ENCODE measurements around the gene CREB3L2. TPM values are rescaled to one million over a fixed set of nuclear protein-coding genes. Genes with fewer than 3 reads are reported as not detected.

The CREB3L2 gene
- total RNA-seq, 2 donors from 2014 or later, result 45.8 to 46.0 TPM

DNA sequence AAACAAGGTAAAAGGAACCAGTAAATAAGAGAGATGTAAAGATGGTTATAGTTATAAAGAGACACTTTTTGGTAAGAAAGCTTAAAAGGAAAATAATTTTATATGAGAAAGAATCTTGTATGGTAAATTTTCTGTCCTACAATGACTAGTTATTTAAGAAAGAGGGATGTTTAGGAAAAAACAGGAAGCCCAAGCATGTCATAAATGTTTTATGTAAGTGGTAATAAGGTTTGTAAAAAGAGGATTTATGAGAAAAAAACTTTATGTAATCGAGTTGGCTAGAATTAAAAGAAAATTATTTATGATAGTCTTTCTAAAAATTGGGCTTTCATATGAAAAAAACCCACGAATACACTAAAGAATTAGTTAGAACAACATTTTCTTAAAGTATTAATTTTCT, 34.2 kb upstream of the CREB3L2 start:
- H3K9ac ChIP-seq (ENCODE audit: low read depth in 2 of 2, low read length in 2 of 2), result no peak overlapping the region

DNA sequence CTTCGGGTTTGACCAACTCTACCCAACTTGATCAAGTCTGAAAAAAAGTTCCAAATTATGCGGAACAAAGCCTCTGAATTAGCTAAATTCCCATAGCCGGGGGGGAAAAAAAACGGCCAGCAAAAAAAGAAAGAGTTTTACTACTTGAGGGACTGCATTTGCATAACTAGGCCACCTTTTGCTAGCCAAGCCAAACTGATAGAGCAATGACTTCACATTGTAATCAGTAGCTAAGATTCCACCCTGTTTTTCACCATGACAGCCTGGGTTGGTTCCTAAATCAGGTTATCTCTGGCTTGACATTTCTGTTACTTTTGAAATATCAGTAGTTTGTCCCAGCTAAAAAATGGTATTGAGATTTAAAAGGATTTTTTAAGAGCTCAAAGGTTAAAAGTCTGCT, 31.4 kb upstream of the CREB3L2 start:
- Histone ChIP-seq H3K9me3 (no peaks in the 10 kb centered on the region), H3K4me3 (no peak overlapping the region), H3K4me1 (no peaks in the 10 kb centered on the region), H3K36me3 (no peaks in the 10 kb centered on the region), H3K9ac (ENCODE audit: low read depth in 2 of 2, low read length in 2 of 2) (no peak overlapping the region), H3K27me3 (no peaks in the 10 kb centered on the region), H3K27ac (no peak overlapping the region)
- TF ChIP-seq, protein P1, sequence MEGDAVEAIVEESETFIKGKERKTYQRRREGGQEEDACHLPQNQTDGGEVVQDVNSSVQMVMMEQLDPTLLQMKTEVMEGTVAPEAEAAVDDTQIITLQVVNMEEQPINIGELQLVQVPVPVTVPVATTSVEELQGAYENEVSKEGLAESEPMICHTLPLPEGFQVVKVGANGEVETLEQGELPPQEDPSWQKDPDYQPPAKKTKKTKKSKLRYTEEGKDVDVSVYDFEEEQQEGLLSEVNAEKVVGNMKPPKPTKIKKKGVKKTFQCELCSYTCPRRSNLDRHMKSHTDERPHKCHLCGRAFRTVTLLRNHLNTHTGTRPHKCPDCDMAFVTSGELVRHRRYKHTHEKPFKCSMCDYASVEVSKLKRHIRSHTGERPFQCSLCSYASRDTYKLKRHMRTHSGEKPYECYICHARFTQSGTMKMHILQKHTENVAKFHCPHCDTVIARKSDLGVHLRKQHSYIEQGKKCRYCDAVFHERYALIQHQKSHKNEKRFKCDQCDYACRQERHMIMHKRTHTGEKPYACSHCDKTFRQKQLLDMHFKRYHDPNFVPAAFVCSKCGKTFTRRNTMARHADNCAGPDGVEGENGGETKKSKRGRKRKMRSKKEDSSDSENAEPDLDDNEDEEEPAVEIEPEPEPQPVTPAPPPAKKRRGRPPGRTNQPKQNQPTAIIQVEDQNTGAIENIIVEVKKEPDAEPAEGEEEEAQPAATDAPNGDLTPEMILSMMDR (IDR thresholded peaks at IDR 0.05), result no peak
- intact Hi-C loops (cut with DNase I), result no loop called here
- DNase-seq, result no peak

More for the DNA sequence above, 34.2 kb upstream of the CREB3L2 start:
- no peaks in the 10 kb centered on the region for H3K9me3 ChIP-seq
- no peaks in the 10 kb centered on the region for H3K4me1 ChIP-seq
- no peak for DNase-seq
- intact Hi-C loops (cut with DNase I), result no loop called here
- TF ChIP-seq, protein P1 (IDR thresholded peaks at IDR 0.05), result no peak
- no peak overlapping the region for H3K4me3 ChIP-seq
- no peaks in the 10 kb centered on the region for H3K27me3 ChIP-seq
- H3K36me3 ChIP-seq, result no peaks in the 10 kb centered on the region
- H3K27ac ChIP-seq, result no peak overlapping the region

DNA sequence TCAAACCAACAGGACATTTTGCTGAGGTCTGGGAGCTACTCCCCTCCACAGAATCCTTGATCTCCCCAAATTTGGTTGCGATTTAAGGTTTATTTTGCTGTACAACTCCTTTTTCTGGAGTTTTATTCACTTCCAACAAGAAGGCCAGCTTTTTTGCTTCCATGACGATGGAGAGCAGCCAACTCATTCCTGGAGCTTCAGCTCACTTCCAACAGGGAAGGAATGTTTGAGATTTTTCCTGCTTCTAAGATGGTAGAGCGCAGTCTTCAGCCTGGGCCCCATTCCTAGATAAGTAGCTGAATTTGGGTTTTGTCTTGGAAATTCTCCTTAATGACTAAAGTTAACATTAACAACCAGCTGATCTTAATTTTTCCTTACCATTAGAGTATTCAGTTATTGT, 30.9 kb upstream of the CREB3L2 start:
- H3K9me3 ChIP-seq, result no peaks in the 10 kb centered on the region
- no peak overlapping the region for H3K9ac ChIP-seq (ENCODE audit: low read depth in 2 of 2, low read length in 2 of 2)
- TF ChIP-seq, protein P1 (IDR thresholded peaks at IDR 0.05), result no peak
- intact Hi-C loops (cut with DNase I), result no loop called here
- H3K27ac ChIP-seq, result no peak overlapping the region
- no peaks in the 10 kb centered on the region for H3K36me3 ChIP-seq
- H3K27me3 ChIP-seq, result no peaks in the 10 kb centered on the region
- no peaks in the 10 kb centered on the region for H3K4me1 ChIP-seq
- no peak overlapping the region for H3K4me3 ChIP-seq
- DNase-seq, result no peak

DNA sequence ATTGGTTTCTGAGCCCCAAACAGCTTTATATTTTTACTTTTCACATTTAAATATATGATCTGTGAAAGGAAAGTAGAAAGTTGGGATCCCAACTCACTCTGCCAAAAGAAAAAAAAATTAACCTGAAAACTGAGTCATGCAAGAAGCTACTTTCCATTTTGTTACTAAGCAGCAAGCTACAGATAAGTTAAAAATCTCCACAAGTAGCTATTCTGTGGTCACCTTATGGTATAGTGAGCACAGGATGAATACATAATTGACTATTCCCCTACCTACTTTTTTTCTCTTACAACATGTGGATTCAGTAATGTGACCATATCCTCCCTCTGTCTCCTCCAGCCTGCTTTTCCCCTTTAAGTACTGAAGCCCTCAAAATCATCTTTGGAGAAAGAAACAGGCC, 30.3 kb upstream of the CREB3L2 start:
- H3K36me3 ChIP-seq, result no peaks in the 10 kb centered on the region

GRCh38 chr7:138030679-138031351, 28.9 kb upstream of the CREB3L2 start:
- no peaks in the 10 kb centered on the region for H3K4me1 ChIP-seq
- DNase-seq, result no peak
- intact Hi-C loops (cut with DNase I), result no loop called here
- H3K27ac ChIP-seq, result no peak overlapping the region
- TF ChIP-seq, protein P1 (IDR thresholded peaks at IDR 0.05), result no peak
- no peak overlapping the region for H3K9ac ChIP-seq (ENCODE audit: low read depth in 2 of 2, low read length in 2 of 2)
- H3K9me3 ChIP-seq, result no peaks in the 10 kb centered on the region
- H3K4me3 ChIP-seq, result no peak overlapping the region
- no peaks in the 10 kb centered on the region for H3K36me3 ChIP-seq
- H3K27me3 ChIP-seq, result no peaks in the 10 kb centered on the region

More for the DNA sequence above, 30.3 kb upstream of the CREB3L2 start:
- intact Hi-C loops (cut with DNase I), result no loop called here
- no peaks in the 10 kb centered on the region for H3K9me3 ChIP-seq
- TF ChIP-seq, protein P1 (IDR thresholded peaks at IDR 0.05), result no peak
- H3K27ac ChIP-seq, result no peak overlapping the region
- no peak overlapping the region for H3K4me3 ChIP-seq
- no peaks in the 10 kb centered on the region for H3K4me1 ChIP-seq
- DNase-seq, result no peak
- H3K27me3 ChIP-seq, result no peaks in the 10 kb centered on the region
- H3K9ac ChIP-seq (ENCODE audit: low read depth in 2 of 2, low read length in 2 of 2), result no peak overlapping the region

Data from colonic mucosa (tissue), 4 donors.